ENCODE data around the gene KLF1. TPM values are rescaled to one million over a fixed set of nuclear protein-coding genes. Genes with fewer than 3 reads are reported as not detected.

KLF1 gene
- total and polyA plus RNA-seq, 10 of the 15 experiments (the other 5 are each of a cell fraction or from before 2014, with no cell fraction given), result 0.04 to 0.38 (median 0.08) TPM; not detected in 3

- in situ Hi-C loops (cut with MboI), result no loop called here
- RAD21 ChIA-PET (ENCODE audit: unreplicated experiment), result interaction anchor here (0.7 to 1.2 kb wide), 3 partner anchors 27 to 230 kb away, joined by 3 to 4 read pairs (median 3); partner anchors contain the start of gene GCDH
Measured at GRCh38 chr19:12864143-12864542, 22.9 kb downstream of the KLF1 start.

GRCh38 chr19:12859546-12859945 is 27.5 kb downstream of the KLF1 start:
- CTCF ChIA-PET, result interaction anchor here (0.7 to 1.1 kb wide), 2 partner anchors 22 to 1009 kb away, joined by 3 read pairs; partner anchors contain the start of gene DNASE2
- Histone ChIP-seq H3K9me3 (replicated peaks; ENCODE audit: control insufficient read depth, insufficient read depth, low read length) (no peaks in the 10 kb centered on the region), H3K9ac (ENCODE audit: control insufficient read depth, insufficient read depth, low read length) (no peak overlapping the region), H3K27me3 (replicated peaks in 1 of 2; ENCODE audit: control insufficient read depth in 2 of 2, insufficient read depth in 2 of 2, low read length in 1 of 2) (no peaks in the 10 kb centered on the region), H3K4me1 (ENCODE audit: control insufficient read depth, insufficient read depth, low read length) (no peaks in the 10 kb centered on the region; the same call in 1 of the 2 replicates), H3K36me3 (ENCODE audit: control insufficient read depth in 2 of 2, insufficient read depth in 2 of 2, low read length in 1 of 2) (no peaks in the 10 kb centered on the region), H3K4me2 (ENCODE audit: control insufficient read depth, insufficient read depth) (no peak overlapping the region), H2AFZ (ENCODE audit: control insufficient read depth, low read depth, low read length) (no peak overlapping the region), H3K79me2 (ENCODE audit: control insufficient read depth, insufficient read depth, low read length) (no peaks in the 10 kb centered on the region), H4K20me1 (ENCODE audit: control insufficient read depth, insufficient read depth) (no peaks in the 10 kb centered on the region), H3K4me3 (no peak overlapping the region), H3K27ac (ENCODE audit: control insufficient read depth, insufficient read depth) (no peak overlapping the region)
- SMC1A ChIA-PET (ENCODE audit: uncharacterized antibody, unreplicated experiment), result no interaction called here
- RAD21 ChIA-PET (ENCODE audit: unreplicated experiment), result no interaction called here
- FAIRE-seq (no peak), DNase-seq (ENCODE audit: low read depth, low spot score) (no peak), ATAC-seq (no peak)
- no TSS peak for BruUV-seq (replicated peaks)
- 42% methylated on average over 5 of the region's 7 CpGs for WGBS (ENCODE audit: insufficient coverage, insufficient replicate concordance, low lambda C conversion rate, missing lambda C conversion rate)
- in situ Hi-C loops (cut with MboI) (no loop called here), intact Hi-C loops (cut with micrococcal nuclease; ENCODE audit: unreplicated experiment) (no loop called here)
- POLR2A ChIA-PET, result no interaction called here
- TF ChIP-seq NFIC (IDR thresholded peaks at IDR 0.05; ENCODE audit: low read depth, low read length) (no peak), CHD4 (IDR thresholded peaks at IDR 0.05) (no peak), SMARCA5 (IDR thresholded peaks at IDR 0.05) (no peak), SMC3 (IDR thresholded peaks at IDR 0.05; ENCODE audit: borderline replicate concordance, low read length) (no peak), NRF1 (conservative IDR thresholded peaks at IDR 0.05; ENCODE audit: low read depth, low read length) (no peak), ATF3 (IDR thresholded peaks at IDR 0.05; ENCODE audit: borderline replicate concordance, extremely low read depth, low read depth, low read length) (no peak), ZNF274 (IDR thresholded peaks at IDR 0.05; ENCODE audit: insufficient read depth, insufficient read length) (no peak), HSF1 (IDR thresholded peaks at IDR 0.05; ENCODE audit: low read depth, low read length) (no peak), SUPT20H (IDR thresholded peaks at IDR 0.05; ENCODE audit: borderline replicate concordance, control insufficient read depth, low read depth, low read length) (no peak)

More at GRCh38 chr19:12864143-12864542, 22.9 kb downstream of the KLF1 start:
- WGBS (ENCODE audit: insufficient coverage, insufficient replicate concordance, low lambda C conversion rate, missing lambda C conversion rate), result 53% methylated on average over 4 of the region's 4 CpGs
- H3K36me3 ChIP-seq (ENCODE audit: control insufficient read depth in 2 of 2, insufficient read depth in 2 of 2, low read length in 1 of 2), result no peaks in the 10 kb centered on the region
- ChIA-PET CTCF (interaction anchor here (0.5 to 3.8 kb wide), 5 partner anchors 14 to 1431 kb away, joined by 3 to 29 read pairs (median 3); no protein-coding TSS in a partner anchor), SMC1A (ENCODE audit: uncharacterized antibody, unreplicated experiment) (interaction anchor here (2.1 kb wide), 1 partner anchor 16 kb away, joined by 5 read pairs; no protein-coding TSS in a partner anchor), POLR2A (interaction anchor here (1.1 to 1.8 kb wide), 2 partner anchors 9 to 93 kb away, joined by 3 to 4 read pairs; partner anchors contain the start of gene GADD45GIP1)
- intact Hi-C loops (cut with micrococcal nuclease; ENCODE audit: unreplicated experiment), result no loop called here
- TF ChIP-seq STAT1 (conservative IDR thresholded peaks at IDR 0.05) (no peak), KDM1A (IDR thresholded peaks at IDR 0.05; ENCODE audit: borderline replicate concordance) (no peak), ZNF207 (IDR thresholded peaks at IDR 0.05; ENCODE audit: borderline replicate concordance) (no peak), IRF3 (IDR thresholded peaks at IDR 0.05) (no peak), POLR2AphosphoS2 (IDR thresholded peaks at IDR 0.05; ENCODE audit: low read depth, low read length) (no peak), GABPA (IDR thresholded peaks at IDR 0.05; ENCODE audit: low read depth) (no peak), NFYB (IDR thresholded peaks at IDR 0.05; ENCODE audit: insufficient read depth, low read depth, low read length) (no peak)
- peaks cover 5% of the 10 kb centered on the region; the same call in 1 of the 2 replicates for H3K4me1 ChIP-seq (ENCODE audit: control insufficient read depth, insufficient read depth, low read length)
- H3K9me3 ChIP-seq (replicated peaks; ENCODE audit: control insufficient read depth, insufficient read depth, low read length), result no peaks in the 10 kb centered on the region
- H3K4me3 ChIP-seq, result no peak overlapping the region
- H3K27ac ChIP-seq (ENCODE audit: control insufficient read depth, insufficient read depth), result no peak overlapping the region
- DNase-seq (ENCODE audit: low read depth, low spot score) (no peak), ATAC-seq (no peak), FAIRE-seq (no peak)
- H3K27me3 ChIP-seq (replicated peaks in 1 of 2; ENCODE audit: control insufficient read depth in 2 of 2, insufficient read depth in 2 of 2, low read length in 1 of 2), result no peaks in the 10 kb centered on the region
- H3K79me2 ChIP-seq (ENCODE audit: control insufficient read depth, insufficient read depth, low read length), result no peaks in the 10 kb centered on the region
- BruUV-seq (replicated peaks), result no TSS peak
- no peak overlapping the region for H3K9ac ChIP-seq (ENCODE audit: control insufficient read depth, insufficient read depth, low read length)
- no peak overlapping the region for H2AFZ ChIP-seq (ENCODE audit: control insufficient read depth, low read depth, low read length)
- H3K4me2 ChIP-seq (ENCODE audit: control insufficient read depth, insufficient read depth), result no peak overlapping the region
- no peaks in the 10 kb centered on the region for H4K20me1 ChIP-seq (ENCODE audit: control insufficient read depth, insufficient read depth)
